ENCODE results near the gene C2orf15.
A peak's percentile ranks its signal among the peaks of the same experiment; 100 is the strongest.

- no peak for TF ChIP-seq CTCF (IDR thresholded peaks at IDR 0.05 in 2 of 3, conservative IDR thresholded peaks at IDR 0.05 in 1 of 3; ENCODE audit: control insufficient read depth in 2 of 3, extremely low read depth in 1 of 3, insufficient read depth in 1 of 3, low read depth in 3 of 3, low read length in 3 of 3)
- TF ChIP-seq IRF3 (IDR thresholded peaks at IDR 0.05), result 0 out of 2 replicates have a peak, but pooled peaks have one; percentile 46
- peak; percentile 85 to 88 for TF ChIP-seq IKZF2 (IDR thresholded peaks at IDR 0.05)
- TF ChIP-seq MYC (IDR thresholded peaks at IDR 0.05; ENCODE audit: insufficient read depth, insufficient read length, insufficient replicate concordance, low read length, severe bottlenecking), result no peak
- no peak for TF ChIP-seq HDGF (IDR thresholded peaks at IDR 0.05)
- peak; percentile 76 for TF ChIP-seq FOXK2 (IDR thresholded peaks at IDR 0.05)
- TF ChIP-seq EZH2 (IDR thresholded peaks at IDR 0.05; ENCODE audit: borderline replicate concordance, control insufficient read depth, low read depth, low read length), result no peak
These were observed 39.5 kb downstream of the C2orf15 start, which contains the start of the genes MITD1 and MRPL30 for GRCh38 chr2:99180755-99181623.
